GM19193 (cell line): ENCODE data around the gene AOX1.

Experiments used
- POLR2A ChIP-seq: IDR thresholded peaks from 4 replicates; pipeline ENCODE4 v1.6.1; 2011; ENCODE audit not compliant: insufficient read depth, insufficient read length; ENCODE audit errors: extremely low read depth

AOX1 gene

DNA sequence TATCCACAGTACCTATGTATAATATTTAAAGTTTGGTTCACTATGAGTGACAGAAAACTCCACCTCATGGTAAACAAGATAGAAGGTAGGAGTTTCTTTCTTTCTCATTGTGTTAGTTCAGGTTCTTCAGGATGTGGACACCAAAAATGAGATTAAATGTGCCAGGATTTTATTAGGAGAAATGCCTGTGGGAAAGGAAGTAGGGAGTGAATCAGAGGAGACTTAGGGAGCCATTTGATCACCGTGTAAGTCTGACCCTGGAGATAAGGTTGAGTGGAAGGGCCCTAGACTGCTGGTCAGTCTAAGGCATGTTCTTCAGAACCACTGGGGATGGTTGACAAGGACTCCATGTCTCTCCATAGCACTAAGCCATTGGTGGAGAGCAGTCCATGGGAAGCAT is 8.1 kb downstream of the AOX1 start:
- TF ChIP-seq POLR2A = no peak

DNA sequence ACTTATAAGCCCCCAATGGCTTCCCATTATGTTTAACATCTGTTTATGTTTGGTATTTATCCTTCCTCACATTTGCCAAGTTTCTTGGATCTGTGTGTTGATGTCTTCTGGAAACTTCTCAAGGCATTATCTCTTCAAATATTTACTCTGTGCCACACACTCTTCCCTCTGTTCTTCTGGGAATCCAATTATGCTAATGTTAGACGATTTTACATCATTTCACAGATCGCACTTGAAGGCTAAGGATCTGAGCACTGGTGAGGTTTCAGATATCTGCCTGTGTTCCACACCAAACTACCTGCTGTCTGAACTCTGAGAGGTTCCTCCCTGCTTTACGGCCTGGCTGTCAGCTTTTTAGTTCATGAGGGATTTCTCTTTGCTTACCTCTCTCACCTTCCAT is 10.1 kb downstream of the AOX1 start:
- no peak for TF ChIP-seq POLR2A

DNA sequence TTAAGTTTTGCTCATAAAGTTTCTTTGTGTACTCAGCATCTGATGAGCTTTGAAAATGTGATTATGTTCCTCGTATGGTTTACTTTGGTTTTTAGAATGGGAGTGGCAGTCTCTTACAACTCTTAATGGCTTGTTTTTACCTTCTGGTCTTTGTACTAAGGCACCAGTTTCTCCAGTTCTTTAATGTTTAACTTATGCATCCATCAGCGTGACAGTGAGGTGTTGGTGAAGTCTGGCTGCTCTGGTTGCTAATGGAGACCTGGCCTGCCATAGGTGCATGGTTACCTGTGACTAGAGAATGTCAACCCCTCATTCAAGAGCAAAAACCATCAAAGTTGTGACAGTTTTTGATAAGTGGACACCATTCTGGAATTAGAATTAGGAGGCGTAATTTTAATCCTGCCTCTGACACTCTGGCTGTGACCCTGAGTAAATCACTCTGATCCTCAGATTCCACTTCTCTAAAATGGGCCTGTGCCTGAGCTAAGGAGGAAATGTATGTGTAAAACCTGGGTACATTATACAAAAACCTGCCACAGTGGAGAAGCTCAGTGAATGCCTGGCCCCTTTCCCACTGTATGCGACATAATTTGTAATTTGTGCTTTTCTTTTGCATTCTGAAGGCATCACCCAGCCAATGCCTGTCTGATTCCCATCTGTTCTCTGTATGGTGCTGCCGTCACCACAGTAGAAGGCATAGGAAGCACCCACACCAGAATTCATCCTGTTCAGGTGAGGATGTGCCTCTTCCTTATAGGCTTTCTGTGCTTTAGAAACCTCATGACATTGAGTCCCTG is 11.2 kb downstream of the AOX1 start:
- TF ChIP-seq POLR2A = no peak

DNA sequence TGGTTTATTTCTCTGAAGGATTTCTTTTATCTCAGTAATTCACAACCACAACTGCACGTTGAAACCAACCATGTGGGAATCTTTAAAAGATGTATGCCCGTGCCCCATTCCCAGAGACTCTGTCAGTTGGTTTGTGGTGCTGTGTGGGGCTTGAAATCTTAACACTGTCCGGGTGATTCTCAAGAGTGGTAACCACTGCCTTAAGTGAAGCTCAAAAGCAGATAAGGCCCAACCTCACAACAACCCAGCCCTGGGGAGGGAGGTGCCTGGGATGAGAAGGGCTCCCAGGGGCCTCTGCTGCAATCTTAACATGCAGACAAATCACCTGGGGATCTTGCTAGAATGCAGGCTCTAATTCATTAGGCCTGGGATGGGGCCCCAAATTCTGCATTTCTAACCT is 13.4 kb downstream of the AOX1 start:
- no peak for TF ChIP-seq POLR2A

DNA sequence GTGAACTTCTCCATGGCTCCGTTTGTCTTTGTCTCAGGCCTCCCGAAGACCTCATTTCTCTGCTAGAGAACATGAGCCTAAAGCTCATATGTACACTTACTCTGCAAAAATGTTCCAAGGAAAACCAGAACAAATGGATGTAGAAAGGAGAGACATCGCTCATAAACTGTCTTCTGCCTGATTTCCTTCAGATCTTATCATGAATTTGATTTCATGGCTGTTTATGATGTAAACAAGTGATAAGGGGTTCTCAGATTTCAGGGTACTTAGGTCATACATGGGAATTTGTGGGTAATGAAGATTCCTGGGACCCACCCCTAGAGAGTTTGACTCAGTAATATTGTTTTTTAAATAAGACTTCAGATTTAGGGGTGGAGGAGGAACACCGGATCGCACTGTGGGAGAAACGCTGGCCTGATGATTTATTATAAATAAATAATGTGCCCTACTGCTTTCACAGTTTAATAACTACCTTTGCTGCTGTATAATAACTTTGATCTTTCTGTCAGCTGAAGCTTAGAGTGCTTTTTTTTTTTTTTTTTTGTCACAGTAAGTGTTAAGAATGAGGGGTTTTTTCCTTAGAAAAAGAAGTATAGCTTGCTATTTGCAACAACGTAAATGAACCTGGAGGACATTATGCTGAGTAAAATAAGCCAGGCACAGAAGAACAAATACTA is 14.9 kb downstream of the AOX1 start:
- no peak for TF ChIP-seq POLR2A

DNA sequence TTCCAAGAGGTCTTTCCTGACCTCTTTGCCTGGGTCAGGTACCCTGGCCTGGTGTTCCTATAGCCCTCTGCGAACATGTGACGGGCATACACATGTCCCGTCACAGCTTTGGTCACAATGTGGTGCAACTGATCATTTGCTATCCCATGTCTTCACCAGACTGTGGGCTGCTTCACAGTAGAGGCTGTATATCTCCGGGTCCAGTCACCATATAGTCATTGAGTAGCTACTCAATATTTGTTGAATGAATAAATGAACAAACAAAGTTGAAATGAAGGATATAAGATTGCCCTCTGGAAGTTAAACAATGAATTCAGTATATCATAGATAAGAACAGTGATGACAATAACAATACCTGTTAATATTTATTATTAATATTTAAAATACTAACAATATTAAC is 16.8 kb downstream of the AOX1 start:
- no peak for TF ChIP-seq POLR2A

DNA sequence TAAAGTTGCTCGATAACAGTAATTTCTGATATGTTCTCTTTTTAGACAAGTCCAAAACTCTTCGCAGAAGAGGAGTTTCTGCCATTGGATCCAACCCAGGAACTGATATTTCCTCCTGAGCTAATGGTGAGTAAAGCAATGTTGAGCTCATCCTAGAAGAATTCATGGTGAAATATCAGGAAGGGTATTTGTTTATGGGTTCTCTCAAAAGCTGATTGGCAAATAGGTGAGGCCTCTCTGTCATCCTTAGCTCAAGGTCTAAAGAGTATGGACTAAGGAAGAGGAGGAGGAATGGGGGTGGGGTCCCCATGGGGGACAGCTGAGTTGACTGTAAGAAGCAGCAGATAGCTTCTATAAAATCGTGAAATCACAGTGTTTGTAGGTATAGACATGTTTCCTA is 18.2 kb downstream of the AOX1 start:
- no peak for TF ChIP-seq POLR2A

DNA sequence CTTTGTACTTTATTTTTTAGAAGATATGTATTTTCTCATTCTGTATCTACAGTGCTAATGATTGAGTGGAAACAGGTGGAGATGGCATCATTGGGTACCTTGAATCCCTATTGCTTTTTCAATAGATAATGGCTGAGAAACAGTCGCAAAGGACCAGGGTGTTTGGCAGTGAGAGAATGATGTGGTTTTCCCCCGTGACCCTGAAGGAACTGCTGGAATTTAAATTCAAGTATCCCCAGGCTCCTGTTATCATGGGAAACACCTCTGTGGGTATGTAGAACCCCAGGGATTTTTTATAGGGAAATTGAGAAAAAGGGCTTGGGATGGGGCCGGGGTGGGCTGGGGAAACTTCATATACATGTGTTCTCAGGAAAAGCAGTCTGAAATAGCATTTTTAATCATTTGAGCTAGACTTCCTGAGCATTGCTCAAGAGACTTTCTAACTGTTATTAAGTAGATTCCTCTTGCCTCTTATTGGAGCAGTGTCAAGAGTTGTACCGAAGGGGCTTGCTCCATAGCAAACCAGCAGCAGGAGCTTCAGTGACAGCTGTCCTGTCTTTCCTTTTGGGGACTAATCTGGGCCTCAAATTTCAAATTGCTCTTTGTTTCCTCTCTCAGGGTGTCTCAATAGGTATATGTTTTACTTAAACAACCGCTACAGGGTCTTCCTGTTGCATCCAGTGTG is 18.9 kb downstream of the AOX1 start:
- no peak for TF ChIP-seq POLR2A

DNA sequence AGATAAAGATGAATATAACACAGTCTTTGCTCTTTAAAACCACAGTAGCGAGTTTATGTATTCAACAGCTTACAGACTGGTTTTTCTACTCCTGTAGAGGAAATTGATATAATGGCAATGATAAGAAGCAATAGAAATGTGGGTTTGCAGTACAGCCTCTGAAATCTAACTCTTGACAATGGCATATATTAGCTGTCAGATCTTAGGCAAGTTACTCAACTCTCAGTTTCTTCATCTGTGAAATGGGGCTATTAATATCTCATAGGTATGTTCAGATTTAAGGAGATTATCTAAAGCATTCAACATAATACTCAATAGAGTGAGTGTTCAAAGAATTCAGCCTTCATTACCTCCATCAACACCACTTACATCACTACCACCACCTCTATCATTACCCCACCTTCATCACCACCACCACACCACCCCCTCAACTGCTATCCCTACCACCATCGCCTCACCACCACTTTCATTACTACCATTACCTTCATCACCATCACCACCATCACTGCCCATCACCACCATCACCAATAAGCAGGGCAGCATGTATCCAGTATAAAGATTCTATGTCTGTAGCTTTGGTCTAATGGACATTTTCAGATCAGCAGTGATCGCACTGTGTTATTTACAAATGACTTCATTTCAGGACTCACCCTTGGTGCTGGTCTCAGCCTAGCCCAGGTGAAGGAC is 22.7 kb downstream of the AOX1 start:
- TF ChIP-seq POLR2A = no peak

DNA sequence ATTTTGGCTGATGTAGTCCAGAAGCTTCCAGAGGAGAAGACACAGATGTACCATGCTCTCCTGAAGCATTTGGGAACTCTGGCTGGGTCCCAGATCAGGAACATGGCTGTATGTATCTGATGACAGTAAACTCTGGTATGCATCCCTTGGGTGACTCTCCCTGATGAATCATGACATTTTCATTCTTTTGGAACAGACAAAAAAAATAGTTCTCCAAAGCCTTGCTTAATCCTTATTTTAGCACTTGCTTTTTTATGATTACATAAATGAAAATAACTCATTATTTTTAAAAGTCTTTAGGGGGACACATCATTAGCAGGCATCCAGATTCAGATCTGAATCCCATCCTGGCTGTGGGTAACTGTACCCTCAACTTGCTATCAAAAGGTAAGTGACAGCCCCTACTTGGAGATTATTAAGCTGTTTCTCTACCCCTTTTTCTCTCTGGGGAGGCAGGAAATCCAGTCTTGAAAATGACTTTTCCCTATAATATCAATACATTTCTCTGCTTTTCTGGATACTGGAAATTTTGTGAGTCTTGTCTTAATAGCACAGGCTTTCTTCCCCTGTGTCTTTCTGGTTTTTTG is 23.3 kb downstream of the AOX1 start:
- no peak for TF ChIP-seq POLR2A

DNA sequence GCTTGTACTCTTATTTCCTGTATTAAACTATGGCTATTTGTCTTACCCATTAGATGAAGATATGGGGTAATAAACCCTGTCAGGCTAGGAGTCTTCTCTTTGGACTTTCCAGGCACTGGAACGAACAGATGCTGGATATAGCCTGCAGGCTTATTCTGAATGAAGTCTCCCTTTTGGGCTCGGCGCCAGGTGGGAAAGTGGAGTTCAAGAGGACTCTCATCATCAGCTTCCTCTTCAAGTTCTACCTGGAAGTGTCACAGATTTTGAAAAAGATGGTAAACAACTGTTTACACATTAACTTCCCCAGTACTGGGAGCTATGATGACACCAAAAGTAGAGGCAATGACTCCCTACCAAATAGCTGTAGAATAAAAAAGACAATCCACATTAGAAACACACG is 27.9 kb downstream of the AOX1 start:
- no peak for TF ChIP-seq POLR2A

DNA sequence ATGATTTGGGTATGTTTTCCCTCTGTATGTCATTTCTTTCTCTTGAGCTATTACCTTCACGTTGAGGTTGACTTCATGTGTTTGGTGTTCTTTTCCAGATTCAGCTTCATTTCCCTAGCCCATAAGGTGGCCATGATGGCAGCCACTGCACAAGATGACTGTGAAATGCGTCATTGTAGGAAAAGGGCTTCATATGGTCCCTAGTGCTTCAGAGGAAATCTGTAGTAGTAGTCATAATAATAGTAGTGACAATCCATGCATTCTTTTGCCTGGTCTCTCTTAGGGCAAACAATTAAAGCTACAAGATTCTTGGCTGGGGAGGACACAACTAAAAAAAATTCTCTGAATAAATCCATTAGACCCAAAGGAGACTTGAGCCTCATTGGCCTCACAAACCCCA is 28.4 kb downstream of the AOX1 start:
- no peak for TF ChIP-seq POLR2A

DNA sequence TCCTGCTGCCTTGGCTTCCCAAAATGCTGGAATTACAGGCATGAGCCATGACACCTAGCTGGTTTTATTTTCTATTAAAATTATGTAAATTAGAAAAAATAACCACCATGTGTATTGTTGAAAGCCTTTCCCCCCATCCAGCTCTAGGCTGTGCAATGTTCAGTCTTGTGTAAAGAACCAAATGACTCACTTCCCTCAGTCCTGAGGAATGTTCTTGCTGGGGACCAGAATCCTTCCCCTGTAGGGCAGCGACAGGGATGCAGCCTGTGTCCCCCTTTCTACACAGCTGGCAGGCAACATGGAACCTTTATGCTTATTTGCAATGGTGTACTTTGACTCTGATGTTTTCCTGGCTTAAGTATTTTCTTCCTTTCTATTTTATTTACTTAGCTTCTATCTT is 29.4 kb downstream of the AOX1 start:
- TF ChIP-seq POLR2A = no peak

DNA sequence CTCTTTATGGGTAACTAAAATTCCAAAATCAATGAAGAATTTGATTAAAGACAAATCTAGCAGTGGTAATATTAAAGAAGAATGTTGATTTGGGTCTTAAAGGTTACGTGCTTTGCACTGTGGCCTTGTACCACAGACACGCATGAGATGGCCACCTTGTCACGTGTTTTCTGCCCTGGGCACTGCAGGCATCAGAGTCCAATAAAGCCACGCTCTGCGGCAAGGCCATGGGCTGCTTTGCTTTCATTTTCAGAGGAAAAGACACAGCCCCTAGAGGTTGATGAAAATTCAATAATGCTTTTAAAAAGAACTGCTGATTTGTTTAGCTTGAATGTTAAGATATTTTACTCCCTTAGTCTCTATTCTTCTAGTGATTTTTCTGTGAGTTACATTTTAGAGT is 30.4 kb downstream of the AOX1 start:
- TF ChIP-seq POLR2A = no peak

DNA sequence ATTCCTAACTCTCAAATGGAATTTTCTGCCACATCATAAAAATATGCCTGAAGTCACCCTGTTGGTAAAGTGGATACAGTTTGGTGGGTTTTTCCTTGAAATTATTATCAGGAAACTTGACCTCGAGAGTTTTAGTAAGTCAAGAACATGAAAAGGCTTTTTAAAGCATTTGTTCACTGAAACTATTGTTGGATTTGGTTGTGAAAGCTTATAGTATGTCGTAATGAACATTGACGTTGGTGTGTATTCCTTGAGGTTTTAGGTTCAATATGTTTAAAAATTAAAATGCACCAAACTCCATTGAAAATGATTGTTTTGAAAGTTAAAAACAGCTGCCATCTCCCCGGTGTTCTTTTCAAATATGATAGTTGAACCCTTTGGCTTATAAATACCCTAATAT is 30.8 kb downstream of the AOX1 start:
- TF ChIP-seq POLR2A = no peak
